ENCODE data around the gene PARP12.

Gene PARP12

GRCh38 chr7:140059273-140060242 is 3.2 kb downstream of the PARP12 start:
- DNase-seq (ENCODE audit: low spot score) = peak; percentile 67

GRCh38 chr7:140058517-140058916 is 4.2 kb downstream of the PARP12 start:
- DNase-seq (ENCODE audit: low spot score) (no peak), FAIRE-seq (no peak)

More at GRCh38 chr7:140059273-140060242, 3.2 kb downstream of the PARP12 start:
- FAIRE-seq = no peak

DNA sequence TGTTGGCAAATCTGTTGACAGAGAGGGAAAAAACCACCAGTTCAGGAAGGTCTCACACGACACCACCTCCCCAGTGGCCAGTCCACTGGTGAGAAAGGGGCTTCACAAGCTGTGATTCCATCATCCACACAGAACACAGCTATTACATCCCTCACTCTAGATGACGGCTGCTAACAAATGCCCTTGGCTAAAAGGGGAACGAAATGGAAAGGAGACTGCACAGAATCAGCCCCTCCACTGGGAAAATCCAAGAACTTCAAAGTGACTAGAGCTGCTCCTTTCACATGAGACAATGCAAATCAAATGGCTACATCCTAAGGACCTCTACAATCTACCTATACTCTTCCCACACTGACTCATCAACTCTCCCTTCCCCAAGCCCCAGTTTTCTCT is 5.6 kb downstream of the PARP12 start:
- FAIRE-seq (no peak), DNase-seq (ENCODE audit: low spot score) (no peak)

GRCh38 chr7:140056431-140057142 is 6.2 kb downstream of the PARP12 start:
- FAIRE-seq (no peak), DNase-seq (ENCODE audit: low spot score) (no peak)

DNA sequence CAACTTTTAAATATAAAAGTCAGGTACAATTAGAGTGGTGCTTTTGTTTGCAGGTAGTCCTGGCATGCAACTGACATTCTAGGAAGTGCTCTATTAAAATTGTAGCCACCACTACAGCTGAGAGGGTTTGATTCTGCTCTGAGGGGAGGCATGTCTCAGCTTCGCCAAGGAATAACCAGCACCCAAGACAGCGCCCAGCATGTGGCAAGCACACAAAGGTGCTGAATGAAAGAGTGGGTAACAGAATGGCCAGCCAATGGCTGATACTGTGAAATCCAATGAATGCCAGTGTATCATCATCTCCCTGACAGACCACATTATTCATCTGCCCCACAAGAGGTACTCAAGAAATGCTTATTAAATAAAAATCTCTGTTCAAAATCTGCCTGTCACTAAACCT is 6.9 kb downstream of the PARP12 start:
- FAIRE-seq (no peak), DNase-seq (ENCODE audit: low spot score) (no peak)

DNA sequence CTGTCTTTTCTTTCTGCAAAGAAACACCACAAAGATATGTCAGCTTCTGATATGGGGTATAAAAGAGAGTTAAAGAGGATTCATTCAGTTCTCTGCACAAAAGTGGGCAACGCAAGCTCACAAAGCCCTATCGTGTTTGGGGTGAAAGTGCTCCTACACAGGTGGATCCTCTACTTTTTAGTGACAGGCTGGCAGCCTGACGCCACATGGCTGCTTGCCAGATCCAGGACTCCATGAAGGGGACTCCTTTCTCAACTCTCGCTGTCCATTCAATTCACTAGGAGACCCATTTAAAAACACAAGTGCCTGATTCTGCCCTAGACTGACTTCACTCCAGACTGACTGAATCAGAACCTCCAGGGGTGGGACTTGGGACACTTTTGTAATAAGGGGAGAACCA is 8.0 kb downstream of the PARP12 start:
- FAIRE-seq = no peak

GRCh38 chr7:140053812-140054539 is 8.8 kb downstream of the PARP12 start:
- no peak for DNase-seq (ENCODE audit: low spot score)
- FAIRE-seq = no peak

More for the DNA sequence above, 8.0 kb downstream of the PARP12 start:
- DNase-seq (ENCODE audit: low spot score) = no peak

DNA sequence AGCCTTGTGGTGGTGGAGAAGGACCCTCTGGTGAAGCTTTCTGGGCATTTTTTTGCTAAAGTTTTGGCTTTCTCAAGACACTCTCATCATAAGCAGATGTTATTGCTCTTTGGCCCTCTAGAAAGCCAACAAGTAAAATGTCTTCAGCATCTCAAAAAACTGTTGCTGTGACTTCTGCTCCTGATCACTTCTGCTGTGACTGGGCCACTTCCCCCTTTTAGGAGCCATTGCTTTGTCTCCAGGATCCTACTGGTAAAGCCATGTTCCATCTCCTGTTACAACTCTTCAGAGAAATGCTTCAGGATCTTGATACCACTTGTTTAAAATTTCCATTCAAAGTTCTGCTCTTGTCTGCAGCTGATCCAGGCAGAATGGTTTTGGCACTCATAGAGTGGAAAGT is 10.9 kb downstream of the PARP12 start:
- FAIRE-seq = no peak
- no peak for DNase-seq (ENCODE audit: low spot score)

DNA sequence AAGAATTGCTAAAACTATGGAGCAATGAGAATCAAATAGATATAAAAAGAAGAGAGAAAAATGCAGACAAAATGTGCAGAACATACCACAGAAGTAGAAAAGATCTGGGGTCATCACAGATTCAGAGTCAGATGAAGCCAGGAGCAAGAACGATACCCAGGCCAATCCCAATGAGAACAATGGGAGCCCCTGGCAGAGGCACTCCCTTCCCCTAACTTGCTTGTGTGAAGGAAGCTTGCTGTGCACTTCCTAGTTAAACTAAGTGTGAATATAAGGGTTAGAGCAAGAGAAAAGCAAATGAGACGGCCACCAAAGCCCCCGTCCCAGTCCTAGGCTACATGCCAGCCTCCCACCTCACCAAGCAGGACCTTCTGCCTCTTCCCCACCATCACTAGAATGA is 12.7 kb downstream of the PARP12 start:
- FAIRE-seq (no peak), DNase-seq (ENCODE audit: low spot score) (no peak)

DNA sequence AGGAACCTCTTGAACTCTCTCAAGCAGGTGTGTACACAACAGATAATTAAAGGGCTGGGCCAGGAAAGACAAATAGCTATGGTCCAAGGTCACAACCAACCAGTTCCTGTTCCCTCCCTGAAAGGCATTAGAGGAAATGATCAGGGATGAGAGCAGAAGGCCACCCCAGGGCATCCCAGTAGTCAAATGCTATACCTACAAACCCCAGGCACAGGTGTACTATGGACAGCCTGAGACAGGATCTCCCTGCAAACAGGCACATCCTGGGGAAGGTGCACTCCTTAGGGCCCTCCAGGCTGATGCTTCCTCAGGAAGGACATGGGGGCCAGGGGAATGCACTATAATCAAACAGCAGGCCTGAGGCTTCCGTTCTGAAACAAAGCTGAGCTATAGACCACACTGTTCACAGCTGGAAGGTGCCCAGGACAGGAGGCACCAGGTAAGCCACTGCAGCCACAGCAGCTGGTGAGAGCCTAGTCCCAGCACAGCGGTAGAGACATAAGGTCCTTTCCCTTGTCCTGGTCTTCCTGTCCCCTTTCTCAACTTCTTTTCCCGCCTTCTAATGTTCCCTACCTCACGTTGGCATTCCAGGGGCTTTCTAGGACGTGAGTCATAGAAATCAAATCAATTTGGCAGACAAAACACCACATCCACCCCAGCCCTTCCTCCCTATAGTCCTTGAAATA is 13.3 kb downstream of the PARP12 start:
- FAIRE-seq (no peak), DNase-seq (ENCODE audit: low spot score) (peak; percentile 13)

DNA sequence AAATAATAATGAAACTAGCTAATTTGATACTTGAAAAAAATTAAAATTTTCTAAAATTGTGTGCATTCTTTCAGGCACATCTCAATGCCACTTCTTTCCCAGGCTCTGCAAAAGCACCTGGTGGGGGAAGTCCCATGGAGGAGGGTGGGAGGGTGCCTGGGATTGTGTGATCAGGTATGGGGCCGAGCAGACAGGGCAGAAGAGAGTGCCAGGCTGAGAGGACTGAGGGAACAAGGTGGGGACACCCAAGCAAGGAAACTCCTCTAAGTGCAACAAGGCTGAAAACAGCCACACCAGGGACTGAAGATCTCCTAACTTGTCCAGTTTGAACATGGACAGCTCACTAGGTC is 13.8 kb downstream of the PARP12 start:
- DNase-seq (ENCODE audit: low spot score) (no peak), FAIRE-seq (no peak)

DNA sequence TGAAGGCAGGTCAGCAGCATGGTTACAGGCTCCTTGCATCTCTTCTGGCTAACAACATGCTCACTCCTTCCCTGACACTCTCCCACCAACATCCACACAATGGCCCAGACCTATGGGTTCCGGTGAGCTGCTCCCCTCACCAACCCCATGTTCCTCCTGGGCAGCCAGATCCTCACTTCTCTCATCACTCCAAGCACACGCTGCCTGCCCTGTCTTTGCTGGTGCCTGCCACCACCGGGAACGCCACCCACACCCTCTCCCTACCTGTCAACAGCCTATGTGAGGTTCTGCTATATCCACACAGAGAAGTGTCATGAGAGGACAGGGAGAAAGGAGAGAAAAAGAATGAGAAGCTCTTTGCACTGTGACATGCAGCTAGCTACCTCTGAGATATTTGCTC is 14.6 kb downstream of the PARP12 start:
- DNase-seq (ENCODE audit: low spot score) = no peak
- FAIRE-seq = no peak

DNA sequence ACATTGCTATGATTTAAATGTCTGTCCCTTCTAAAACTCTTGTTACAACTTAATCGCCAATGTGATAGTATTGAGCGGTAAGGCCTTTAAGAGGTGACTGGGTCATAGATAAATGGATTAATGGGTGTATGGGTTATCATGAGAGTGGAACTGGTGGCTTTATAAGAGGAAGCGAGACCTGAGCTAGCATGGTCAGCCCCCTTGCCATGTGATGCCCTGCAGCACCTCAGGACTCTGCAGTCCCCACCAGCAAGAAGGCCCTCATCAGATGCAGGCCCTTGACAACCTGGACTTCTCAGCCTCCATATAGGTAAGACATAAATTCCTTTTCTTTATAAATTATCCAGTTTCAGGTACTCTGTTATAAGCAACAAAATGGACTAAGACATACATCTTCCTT is 15.6 kb downstream of the PARP12 start:
- FAIRE-seq (no peak), DNase-seq (ENCODE audit: low spot score) (no peak)

- no peak for FAIRE-seq
- DNase-seq (ENCODE audit: low spot score) = no peak
Observed at GRCh38 chr7:140045697-140046096, 17.1 kb downstream of the PARP12 start.

GRCh38 chr7:140044251-140044650 is 18.5 kb downstream of the PARP12 start:
- DNase-seq (ENCODE audit: low spot score) (no peak), FAIRE-seq (no peak)

DNA sequence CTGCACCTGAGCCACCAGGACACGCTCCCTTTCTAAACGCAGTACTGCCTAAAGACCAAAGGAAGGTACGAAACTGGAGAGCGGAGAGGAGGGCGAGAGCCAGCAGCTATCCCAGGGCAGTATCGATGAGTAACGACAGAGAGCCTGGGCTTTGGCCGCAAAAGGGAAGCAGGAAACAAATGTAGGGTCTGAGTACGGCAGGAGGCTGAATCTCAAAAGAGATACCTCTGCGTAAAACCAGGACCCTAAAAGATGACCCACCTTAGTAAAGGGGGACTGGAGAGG is 20.4 kb downstream of the PARP12 start:
- DNase-seq (ENCODE audit: low spot score) (no peak), FAIRE-seq (no peak)

- no peak for DNase-seq (ENCODE audit: low spot score)
- FAIRE-seq = no peak
Observed at GRCh38 chr7:140041659-140042385, 20.9 kb downstream of the PARP12 start.

DNA sequence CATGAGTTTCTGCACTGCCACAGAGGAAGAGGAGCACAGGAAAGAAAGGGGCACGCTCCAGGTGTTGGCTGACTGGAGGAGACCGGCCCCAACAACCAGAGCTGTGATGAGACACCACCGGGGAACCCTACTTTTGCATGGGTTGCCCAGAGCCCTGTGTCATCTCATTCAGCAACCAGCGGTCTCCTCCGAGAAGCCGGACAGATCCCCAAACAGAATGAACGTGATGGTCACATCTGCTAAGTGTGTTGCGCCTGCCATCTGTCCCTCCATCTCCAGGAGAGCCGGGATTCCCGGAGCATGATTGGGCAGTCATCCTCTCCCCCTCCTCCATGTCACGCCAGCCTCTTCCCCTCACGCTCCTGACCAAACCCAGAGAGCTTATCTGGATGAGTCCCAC is 22.9 kb downstream of the PARP12 start:
- FAIRE-seq = no peak
- no peak for DNase-seq (ENCODE audit: low spot score)

DNA sequence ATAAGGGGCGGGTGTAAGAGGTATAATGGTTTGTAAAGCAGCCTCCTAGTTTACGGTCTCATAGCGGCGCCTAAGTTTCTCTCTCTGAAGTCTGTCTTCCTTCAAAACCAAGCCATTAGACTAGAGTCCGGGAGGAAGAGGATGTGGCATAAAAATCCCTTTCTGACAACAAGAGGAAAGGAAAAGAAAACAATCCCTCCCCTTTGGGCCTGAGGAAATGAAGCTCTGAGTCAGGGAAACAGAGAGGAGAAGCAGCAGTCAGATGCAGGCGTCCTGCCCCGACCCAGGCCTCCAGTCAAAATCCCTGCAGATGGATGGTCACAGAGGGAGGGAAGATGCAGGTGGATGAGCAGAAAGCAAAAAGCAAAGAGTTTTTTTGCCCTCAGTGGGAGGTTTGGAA is 23.7 kb downstream of the PARP12 start:
- FAIRE-seq = no peak
- DNase-seq (ENCODE audit: low spot score) = no peak

DNA sequence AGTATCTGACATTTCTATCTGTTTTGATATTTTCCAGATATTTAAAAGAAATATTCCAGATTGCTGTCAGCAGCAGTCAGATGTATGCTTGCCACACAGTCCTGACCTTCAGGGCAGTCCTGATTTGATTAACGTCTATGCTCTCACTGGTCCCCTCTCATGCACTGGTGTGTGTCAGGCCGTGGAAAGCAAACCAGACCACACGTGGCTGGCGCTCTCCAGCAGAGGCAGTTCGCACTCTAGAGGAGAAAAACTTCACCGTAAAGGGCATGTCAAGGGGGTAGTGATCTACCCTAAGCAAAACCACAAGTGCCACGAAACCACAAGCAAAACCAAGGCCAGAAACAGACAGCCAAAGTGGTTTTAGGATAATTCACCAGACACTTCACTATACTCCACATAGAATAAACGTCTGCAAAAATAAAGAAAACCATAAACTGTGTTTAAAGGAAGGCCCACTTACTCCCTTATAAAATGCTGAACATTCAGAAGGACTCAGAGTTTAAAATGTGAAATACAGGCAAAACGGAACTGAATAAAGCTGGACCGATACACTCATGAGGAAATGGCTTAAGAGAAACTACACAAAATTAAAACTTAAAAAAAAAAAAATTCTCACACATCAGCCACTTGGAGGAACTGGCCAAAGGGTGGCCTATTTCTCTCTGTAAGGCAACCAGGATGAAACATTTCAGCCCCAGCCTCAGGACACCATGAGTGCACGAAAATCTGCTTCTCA is 26.4 kb downstream of the PARP12 start:
- no peak for FAIRE-seq

More for the DNA sequence above, 26.4 kb downstream of the PARP12 start:
- no peak for DNase-seq (ENCODE audit: low spot score)
